Measurements from ENCODE around the gene ADAMTS2. TPM values are rescaled to one million over a fixed set of nuclear protein-coding genes. Genes with fewer than 3 reads are reported as not detected.

The ADAMTS2 gene
- total and polyA plus RNA-seq, 3 donors from 2014 or later = 10.9 to 19.8 (median 13.6) TPM

- no peak overlapping the region for H3K4me3 ChIP-seq
- peak; percentile 54 for DNase-seq
- no peaks in the 10 kb centered on the region for H3K27me3 ChIP-seq
- 57 to 69% methylated on average over 9 to 23 of the region's 23 CpGs for WGBS, 2 donors
- intact Hi-C loops (cut with DNase I; ENCODE audit: low total_unique reads) = no loop called here
- TF ChIP-seq, protein P1, sequence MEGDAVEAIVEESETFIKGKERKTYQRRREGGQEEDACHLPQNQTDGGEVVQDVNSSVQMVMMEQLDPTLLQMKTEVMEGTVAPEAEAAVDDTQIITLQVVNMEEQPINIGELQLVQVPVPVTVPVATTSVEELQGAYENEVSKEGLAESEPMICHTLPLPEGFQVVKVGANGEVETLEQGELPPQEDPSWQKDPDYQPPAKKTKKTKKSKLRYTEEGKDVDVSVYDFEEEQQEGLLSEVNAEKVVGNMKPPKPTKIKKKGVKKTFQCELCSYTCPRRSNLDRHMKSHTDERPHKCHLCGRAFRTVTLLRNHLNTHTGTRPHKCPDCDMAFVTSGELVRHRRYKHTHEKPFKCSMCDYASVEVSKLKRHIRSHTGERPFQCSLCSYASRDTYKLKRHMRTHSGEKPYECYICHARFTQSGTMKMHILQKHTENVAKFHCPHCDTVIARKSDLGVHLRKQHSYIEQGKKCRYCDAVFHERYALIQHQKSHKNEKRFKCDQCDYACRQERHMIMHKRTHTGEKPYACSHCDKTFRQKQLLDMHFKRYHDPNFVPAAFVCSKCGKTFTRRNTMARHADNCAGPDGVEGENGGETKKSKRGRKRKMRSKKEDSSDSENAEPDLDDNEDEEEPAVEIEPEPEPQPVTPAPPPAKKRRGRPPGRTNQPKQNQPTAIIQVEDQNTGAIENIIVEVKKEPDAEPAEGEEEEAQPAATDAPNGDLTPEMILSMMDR (IDR thresholded peaks at IDR 0.05) = no peak
- TF ChIP-seq POLR2A (IDR thresholded peaks at IDR 0.05) = no peak
- peak overlapping the region in 1 of 2 donors; percentile 66 for H3K27ac ChIP-seq
- H3K36me3 ChIP-seq (ENCODE audit: low read depth, missing control alignments) = no peaks in the 10 kb centered on the region
- H3K4me1 ChIP-seq = peaks cover 31% of the 10 kb centered on the region
- no peaks in the 10 kb centered on the region for H3K9me3 ChIP-seq
Measured at GRCh38 chr5:179256328-179257175, 88.7 kb downstream of the ADAMTS2 start.

DNA sequence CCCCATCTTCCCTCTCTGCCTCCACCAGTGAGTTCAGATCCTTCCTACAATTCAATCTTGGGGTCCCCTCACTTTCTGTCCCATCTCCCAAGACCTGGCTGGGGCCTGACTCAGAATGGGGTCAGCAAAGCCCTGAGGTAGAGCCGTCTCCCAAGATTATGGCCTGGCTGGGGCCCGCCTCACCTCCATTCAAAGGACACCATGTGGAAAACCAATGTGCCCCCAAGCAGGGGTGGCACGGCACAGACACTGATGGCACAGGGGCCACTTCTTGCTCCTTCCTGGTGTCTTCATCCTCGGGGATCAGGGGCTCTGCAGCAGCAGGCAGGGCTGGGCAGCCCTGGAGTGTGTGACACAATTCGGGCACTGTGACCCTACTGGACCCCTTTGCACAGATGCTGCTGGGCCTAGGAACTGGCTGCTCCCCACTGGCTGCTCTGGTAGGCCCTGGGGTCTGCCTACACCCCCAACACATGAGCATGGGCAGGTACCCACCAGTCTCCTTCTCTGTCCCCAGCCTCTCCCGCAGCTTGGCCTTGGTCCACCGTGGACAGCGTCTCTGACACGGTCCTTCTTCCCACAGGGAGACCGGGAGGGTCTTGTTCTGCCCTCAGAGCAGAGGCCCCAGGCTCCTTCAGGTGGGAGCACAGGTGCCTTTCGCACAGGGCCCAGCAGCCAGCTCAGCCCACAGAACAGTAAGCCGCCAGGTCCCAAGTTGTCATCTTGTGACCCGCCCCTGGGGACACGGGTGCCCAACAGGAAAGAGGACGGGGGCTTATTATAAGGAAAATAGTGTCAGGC is 89.5 kb downstream of the ADAMTS2 start:
- H3K4me1 ChIP-seq = peaks cover 31% of the 10 kb centered on the region
- WGBS, 2 donors = 93 to 96% methylated on average over 12 to 15 of the region's 15 CpGs
- no peak for TF ChIP-seq POLR2A (IDR thresholded peaks at IDR 0.05)
- TF ChIP-seq, protein P1 (IDR thresholded peaks at IDR 0.05) = no peak
- H3K4me3 ChIP-seq = no peak overlapping the region
- H3K27me3 ChIP-seq = no peaks in the 10 kb centered on the region
- no peaks in the 10 kb centered on the region for H3K9me3 ChIP-seq
- peak overlapping the region in 1 of 2 donors; percentile 66 for H3K27ac ChIP-seq
- intact Hi-C loops (cut with DNase I; ENCODE audit: low total_unique reads) = no loop called here
- H3K36me3 ChIP-seq (ENCODE audit: low read depth, missing control alignments) = no peaks in the 10 kb centered on the region
- peak; percentile 6 for DNase-seq

GRCh38 chr5:179254638-179255271 is 90.5 kb downstream of the ADAMTS2 start:
- Histone ChIP-seq H3K27ac (no peak overlapping the region), H3K36me3 (ENCODE audit: low read depth, missing control alignments) (no peaks in the 10 kb centered on the region), H3K9me3 (no peaks in the 10 kb centered on the region), H3K4me3 (no peak overlapping the region), H3K4me1 (peaks cover 31% of the 10 kb centered on the region), H3K27me3 (no peaks in the 10 kb centered on the region)
- DNase-seq = peak; percentile 5
- TF ChIP-seq, protein P1 (IDR thresholded peaks at IDR 0.05) = no peak
- no peak for TF ChIP-seq POLR2A (IDR thresholded peaks at IDR 0.05)
- intact Hi-C loops (cut with DNase I; ENCODE audit: low total_unique reads) = no loop called here
- WGBS, 2 donors = 93 to 95% methylated on average over 5 of the region's 5 CpGs

GRCh38 chr5:179253730-179254129 is 91.5 kb downstream of the ADAMTS2 start:
- intact Hi-C loops (cut with DNase I; ENCODE audit: low total_unique reads) = no loop called here
- TF ChIP-seq POLR2A (IDR thresholded peaks at IDR 0.05) = no peak
- TF ChIP-seq, protein P1 (IDR thresholded peaks at IDR 0.05) = no peak
- Histone ChIP-seq H3K4me3 (no peak overlapping the region), H3K27ac (no peak overlapping the region), H3K4me1 (peaks cover 25% of the 10 kb centered on the region), H3K27me3 (no peaks in the 10 kb centered on the region), H3K36me3 (ENCODE audit: low read depth, missing control alignments) (no peaks in the 10 kb centered on the region), H3K9me3 (no peaks in the 10 kb centered on the region)
- peak; percentile 10 for DNase-seq
- WGBS, 2 donors = 93% methylated on average over 3 to 5 of the region's 5 CpGs
